ENCODE results near the gene C1S.
"Not testable (repeated sequence)": the region's sequence is repeated elsewhere in the genome, so short reads cannot be mapped to it uniquely, and the experiment has no call there.

C1S gene

DNA sequence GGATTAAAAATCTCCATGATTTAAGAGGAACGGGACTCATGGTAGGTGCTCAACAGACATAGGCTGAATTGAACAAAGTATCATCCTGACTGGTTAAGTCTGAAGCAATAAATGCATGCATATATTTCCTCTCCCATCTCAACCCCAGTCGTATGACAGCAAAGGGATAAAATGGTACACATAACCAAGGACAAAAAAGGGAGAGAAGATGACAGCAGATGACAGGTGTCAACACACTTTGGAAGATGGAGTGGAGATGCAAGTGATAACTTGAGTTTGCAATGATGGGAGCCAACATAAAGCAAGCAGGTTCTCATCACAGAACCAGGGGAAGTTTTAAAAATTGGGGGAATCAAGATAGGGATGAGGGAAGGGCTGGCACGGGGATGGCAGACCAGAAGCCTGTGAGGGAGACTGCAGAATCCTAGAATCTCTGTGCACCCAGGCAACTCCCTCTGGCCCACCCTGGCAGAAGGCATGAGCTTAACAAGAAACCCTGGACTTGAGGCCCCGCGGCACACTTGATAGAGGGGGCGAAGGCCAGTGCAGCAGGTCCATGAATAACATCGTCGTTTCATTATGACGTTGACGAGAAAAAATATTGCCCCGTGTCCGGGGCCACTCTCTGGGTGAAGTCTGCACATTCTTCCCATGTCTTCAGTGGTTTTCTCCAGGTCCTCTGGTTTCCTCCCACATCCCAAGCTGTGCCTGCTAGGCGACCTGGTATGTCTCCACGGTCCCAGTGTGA lies 43.5 kb downstream of the C1S start:
- TF ChIP-seq, protein P1, sequence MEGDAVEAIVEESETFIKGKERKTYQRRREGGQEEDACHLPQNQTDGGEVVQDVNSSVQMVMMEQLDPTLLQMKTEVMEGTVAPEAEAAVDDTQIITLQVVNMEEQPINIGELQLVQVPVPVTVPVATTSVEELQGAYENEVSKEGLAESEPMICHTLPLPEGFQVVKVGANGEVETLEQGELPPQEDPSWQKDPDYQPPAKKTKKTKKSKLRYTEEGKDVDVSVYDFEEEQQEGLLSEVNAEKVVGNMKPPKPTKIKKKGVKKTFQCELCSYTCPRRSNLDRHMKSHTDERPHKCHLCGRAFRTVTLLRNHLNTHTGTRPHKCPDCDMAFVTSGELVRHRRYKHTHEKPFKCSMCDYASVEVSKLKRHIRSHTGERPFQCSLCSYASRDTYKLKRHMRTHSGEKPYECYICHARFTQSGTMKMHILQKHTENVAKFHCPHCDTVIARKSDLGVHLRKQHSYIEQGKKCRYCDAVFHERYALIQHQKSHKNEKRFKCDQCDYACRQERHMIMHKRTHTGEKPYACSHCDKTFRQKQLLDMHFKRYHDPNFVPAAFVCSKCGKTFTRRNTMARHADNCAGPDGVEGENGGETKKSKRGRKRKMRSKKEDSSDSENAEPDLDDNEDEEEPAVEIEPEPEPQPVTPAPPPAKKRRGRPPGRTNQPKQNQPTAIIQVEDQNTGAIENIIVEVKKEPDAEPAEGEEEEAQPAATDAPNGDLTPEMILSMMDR (IDR thresholded peaks at IDR 0.05; ENCODE audit: control insufficient read depth, insufficient read depth, low read depth, low read length, missing control alignments), result no peak
- DNase-seq (ENCODE audit: low read depth), result no peak
- no peak overlapping the region for H3K4me3 ChIP-seq (ENCODE audit: control insufficient read depth, low read depth, low read length)

DNA sequence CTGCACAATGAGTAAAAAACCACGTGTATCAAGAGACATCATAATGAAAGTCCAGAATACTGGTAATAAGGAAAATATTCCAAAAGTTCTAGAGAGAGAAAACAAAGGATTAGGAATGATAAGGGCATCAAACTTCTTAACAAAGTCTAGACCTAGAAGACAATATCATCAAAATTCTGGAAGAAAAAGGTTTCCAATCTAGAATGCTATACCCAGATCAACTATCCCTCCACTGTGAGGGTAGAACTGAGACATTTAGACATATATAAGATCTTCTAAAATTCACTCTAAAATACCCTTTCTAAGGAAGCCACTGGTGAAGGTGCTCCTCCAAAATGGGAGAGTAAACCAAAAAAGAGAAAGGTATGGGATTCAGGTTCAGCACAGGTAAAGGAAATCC lies 45.6 kb downstream of the C1S start:
- TF ChIP-seq, protein P1 (IDR thresholded peaks at IDR 0.05; ENCODE audit: control insufficient read depth, insufficient read depth, low read depth, low read length, missing control alignments), result no peak
- H3K4me3 ChIP-seq (ENCODE audit: control insufficient read depth, low read depth, low read length), result no peak overlapping the region
- DNase-seq (ENCODE audit: low read depth), result no peak

DNA sequence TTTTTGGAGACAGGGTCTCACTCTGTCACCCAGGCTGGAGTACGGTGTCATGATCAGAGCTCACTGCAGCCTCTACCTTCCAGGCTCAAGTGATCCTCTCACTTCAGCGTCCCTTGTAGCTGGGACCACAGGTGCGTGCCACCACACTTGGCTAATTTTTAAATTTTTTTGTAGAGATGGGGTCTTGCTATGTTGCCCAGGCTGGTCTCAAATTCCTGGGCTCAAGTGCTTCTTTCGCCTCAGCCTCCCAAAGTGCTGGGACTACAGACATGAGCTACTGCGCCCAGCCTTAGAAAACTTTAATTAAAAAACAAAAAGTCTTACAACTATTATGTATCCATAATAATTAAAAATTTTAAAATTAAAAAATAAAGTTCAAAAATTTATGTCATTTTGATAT lies 46.7 kb downstream of the C1S start:
- DNase-seq (ENCODE audit: low read depth); H3K4me3 ChIP-seq (ENCODE audit: control insufficient read depth, low read depth, low read length): not testable (repeated sequence)

DNA sequence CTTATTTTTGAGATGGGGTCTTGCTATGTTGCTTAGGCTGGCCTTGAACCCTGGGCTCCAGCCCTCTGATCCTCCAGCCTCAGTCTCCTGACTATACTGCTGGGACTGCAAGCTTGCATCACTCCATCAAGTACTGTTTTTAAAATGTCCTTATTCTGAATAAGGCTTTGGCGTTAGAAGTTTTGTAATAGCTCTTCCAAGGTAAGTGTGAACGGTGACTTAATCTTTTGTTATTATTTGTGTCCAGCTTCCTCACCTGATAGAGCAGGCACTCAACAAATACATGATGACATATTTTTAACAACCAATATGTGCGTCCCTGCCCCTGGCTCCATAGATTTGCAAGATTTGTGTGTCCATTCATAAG lies 47.1 kb downstream of the C1S start:
- peak overlapping the region; percentile 63 for H3K4me3 ChIP-seq (ENCODE audit: control insufficient read depth, low read depth, low read length)
- DNase-seq (ENCODE audit: low read depth), result no peak
- TF ChIP-seq, protein P1 (IDR thresholded peaks at IDR 0.05; ENCODE audit: control insufficient read depth, insufficient read depth, low read depth, low read length, missing control alignments), result no peak

DNA sequence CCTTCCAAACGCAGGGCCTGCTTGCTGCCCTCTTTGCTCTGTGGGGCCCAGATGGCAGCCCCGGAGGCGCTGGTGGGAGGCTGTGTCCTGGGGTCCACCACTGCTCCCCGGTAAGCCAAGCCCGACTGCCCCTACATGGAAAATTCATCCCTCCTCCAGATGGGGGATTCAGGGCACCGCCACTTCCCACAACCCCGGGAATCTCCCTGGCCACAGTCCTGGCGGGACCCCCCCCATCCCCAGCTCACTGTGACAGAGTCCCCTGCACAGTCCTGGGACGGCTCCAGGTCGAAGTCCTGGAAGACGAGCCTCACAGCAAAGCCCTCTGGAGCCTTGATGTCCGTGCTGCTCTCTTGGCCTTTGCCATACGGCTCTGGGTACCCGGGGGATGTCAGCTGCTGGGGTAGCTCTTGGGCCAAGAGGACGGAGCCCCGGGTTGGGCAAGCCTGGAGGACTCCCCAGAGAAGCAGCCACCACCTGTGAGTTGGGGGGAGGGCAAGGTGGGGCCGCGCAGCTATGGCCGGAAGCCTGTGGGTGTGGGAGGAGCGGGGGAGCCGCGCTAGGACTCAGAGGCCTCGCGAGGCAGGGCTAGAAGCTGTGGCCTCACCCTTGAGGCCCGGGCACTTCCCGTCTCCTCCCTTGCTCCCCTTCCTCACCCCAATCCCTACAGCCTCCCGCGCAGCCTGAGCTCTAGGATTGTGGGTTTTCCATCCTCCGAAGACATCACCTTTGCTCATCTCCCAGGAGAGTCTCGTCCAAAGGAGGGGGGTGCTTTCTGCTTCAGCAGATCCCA lies 47.7 kb downstream of the C1S start:
- peak overlapping the region; percentile 63 for H3K4me3 ChIP-seq (ENCODE audit: control insufficient read depth, low read depth, low read length)
- no peak for DNase-seq (ENCODE audit: low read depth)
- TF ChIP-seq, protein P1 (IDR thresholded peaks at IDR 0.05; ENCODE audit: control insufficient read depth, insufficient read depth, low read depth, low read length, missing control alignments), result no peak

DNA sequence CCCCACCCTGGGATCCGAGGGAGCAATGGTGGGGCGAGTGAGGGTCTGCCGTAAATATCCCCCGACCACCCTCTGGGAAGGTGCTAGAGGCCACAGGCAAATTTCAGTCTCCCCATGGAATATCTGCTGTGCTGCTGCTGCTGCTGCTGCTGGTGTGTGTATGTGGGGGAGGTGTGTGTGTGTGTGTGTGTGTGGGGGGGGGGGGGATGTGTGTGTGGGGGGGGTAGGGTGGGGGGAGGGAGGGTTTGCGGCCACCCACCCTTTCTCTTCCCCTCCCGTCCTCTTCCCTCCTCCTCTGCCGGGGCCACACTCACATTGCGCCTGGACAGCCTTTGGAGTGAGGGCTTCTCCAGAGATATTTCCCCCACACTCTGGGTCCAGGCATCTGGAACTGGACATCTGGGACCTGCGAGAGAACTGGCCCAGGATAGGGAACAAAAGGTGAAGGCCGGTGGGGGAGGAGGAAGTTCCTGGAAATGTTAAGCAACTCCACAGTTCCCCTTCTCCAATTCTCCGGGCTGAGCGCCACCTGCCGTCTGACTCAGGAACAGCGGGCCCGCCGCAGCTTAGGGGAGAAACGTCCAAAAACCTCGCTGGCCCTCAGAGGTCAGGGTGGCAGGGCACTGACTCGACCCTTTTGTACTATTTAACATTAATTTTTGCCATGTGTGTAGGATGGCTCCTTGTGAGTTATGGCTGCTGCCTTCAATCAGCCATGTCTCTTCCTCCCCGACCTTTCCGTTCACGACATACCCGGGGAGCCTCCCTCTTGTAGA lies 48.5 kb downstream of the C1S start, which contains the start of gene C1RL:
Gene C1RL (minus strand): TSS at position 419 of the 776 bp plus-strand sequence. CDS start 34 bp downstream, at position 385.
- DNase-seq (ENCODE audit: low read depth), result peak; percentile 57
- H3K4me3 ChIP-seq (ENCODE audit: control insufficient read depth, low read depth, low read length), result peak within 1 kb of the TSS; percentile 63
- TF ChIP-seq, protein P1 (IDR thresholded peaks at IDR 0.05; ENCODE audit: control insufficient read depth, insufficient read depth, low read depth, low read length, missing control alignments), result peak; percentile 98

Data from AG09309 (cell line).